ENCODE results near the gene MAP3K3. TPM values are rescaled to one million over a fixed set of nuclear protein-coding genes. Genes with fewer than 3 reads are reported as not detected.

Gene MAP3K3
- total RNA-seq, 1 donor from 2014 or later = 48.8 TPM

DNA sequence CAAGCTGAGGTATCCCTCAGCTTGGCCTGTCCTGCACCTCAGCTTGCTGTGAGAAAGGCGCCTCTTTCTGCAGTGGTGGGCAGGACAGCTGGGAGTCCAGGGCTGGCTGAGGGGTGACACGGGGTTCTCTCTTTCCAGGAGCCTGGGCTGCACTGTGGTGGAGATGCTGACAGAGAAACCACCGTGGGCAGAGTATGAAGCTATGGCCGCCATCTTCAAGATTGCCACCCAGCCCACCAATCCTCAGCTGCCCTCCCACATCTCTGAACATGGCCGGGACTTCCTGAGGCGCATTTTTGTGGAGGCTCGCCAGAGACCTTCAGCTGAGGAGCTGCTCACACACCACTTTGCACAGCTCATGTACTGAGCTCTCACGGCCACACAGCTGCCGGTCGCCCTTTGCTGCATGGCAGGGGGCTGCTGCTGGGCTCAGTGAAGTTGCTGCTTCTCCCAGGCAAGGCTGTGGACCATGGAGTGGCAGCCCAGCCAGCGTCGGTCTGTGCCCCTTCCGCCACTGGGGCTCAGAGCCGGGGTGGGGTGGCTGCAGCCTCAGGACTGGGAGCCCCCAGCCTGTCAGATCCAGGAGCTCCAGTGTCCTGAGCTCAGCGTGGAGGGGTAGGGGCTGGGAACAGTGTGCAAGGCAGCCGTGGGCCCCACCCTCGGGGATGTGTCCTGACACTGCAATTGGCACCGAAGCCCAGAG is 71.3 kb downstream of the MAP3K3 start:
- DNase-seq (ENCODE audit: low spot score) = no peak

DNA sequence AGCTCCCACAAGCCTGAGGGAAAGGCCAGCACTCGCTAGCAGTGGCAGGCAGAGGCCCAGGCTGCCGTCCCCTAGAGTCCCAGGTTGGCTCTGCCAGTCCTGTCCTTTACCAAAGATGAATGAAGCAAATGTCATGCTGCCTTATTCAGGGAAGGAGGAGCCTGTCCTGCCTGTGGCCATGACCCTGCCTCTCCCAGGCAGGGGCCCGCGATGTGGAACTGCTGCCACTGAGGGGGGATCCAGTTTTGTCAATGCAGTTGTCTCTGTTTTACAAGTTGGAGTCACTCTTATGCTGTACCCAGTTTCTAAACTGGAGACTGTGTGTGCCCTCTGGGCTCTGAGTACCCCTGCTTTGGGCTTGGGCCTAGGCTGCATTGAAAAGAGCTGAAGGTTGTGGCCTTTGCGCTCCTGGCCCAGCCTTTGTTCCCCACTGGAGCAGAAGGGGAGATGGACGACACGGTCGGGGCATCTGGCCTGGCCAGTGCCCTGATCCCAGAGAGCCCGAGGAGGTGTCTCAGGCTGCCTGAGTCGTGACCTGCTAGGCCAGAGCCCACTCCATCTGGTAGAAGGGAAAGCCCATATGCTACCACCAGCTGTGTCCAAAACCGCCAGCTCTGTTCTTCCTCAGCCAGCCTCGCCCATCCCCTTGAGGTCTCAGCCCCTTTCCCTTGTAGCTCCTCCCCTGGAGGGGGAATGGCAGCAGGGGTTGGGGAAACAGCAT is 72.2 kb downstream of the MAP3K3 start:
- no peak for DNase-seq (ENCODE audit: low spot score)

GRCh38 chr17:63694950-63695773 is 72.9 kb downstream of the MAP3K3 start:
- no peak for DNase-seq (ENCODE audit: low spot score)

DNA sequence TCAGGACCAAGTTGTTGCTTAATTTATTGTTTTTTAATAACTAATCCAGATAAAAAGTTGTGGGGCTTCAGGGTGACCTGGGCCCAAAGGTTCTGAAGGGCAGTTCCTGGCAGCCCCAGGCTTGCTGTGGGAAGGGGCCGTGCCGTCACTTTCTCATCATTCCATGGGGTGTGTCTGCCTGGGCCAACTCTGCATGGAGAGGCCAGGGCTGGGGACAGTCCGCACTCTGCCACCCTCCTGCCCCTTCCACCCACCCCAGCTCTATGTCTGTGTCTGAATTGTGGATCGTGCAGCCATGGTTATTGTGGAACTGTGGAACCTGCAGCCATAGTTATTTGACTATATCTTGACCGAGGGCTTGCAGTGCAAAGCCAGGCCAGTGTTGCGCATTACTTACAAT is 73.7 kb downstream of the MAP3K3 start:
- DNase-seq (ENCODE audit: low spot score) = no peak

- no peak for DNase-seq (ENCODE audit: low spot score)
Measured at GRCh38 chr17:63696381-63696961, 74.3 kb downstream of the MAP3K3 start.

DNA sequence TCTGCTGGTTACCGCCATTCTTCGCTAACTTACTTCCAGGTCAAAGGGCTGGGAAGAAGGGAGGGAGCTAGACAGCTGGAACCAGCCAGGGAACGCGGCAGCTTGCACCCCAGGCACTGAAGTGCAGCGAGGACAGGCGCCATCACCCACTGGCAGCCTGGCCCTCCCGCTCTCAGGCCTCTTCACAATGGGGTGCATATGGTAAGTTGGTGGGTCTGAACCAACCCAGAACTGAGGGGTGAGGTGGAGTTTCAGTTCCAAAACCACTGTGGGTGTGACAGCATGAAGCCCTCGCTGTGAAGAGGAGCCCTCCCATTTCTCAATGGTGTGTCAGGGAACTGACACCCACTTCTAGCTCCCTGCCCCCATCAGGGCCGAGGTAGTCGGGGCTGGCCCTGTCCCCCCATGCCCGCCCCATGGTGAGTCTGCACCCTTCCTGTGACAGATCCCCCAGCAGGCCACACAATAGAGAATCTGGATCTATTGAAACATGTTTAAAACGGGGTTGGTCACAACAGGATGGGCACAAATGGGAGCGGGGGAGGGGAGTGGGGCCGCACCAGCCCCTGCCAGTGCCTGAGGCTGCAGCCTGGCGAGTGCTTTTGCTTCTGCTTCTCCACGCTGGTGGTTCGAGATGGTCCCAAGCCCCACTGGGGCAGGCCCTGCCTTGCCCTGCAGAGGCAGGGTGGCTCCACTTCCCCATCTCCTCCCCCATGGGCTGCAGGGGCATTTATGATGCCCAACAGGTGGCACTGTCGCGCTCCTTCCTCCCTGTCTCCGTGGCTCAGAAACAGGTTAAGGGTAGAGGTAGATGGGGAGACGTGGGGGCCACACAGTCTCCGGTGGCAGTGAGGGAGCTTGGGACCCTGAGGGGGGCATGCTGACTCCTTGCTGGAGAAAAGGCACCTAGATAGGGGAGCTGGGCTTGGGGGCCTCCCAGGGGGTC is 75.4 kb downstream of the MAP3K3 start:
- DNase-seq (ENCODE audit: low spot score) = no peak

- no peak for DNase-seq (ENCODE audit: low spot score)
Measured at GRCh38 chr17:63698381-63698885, 76.2 kb downstream of the MAP3K3 start.

- DNase-seq (ENCODE audit: low spot score) = no peak
Measured at GRCh38 chr17:63698886-63699637, 76.8 kb downstream of the MAP3K3 start.

DNA sequence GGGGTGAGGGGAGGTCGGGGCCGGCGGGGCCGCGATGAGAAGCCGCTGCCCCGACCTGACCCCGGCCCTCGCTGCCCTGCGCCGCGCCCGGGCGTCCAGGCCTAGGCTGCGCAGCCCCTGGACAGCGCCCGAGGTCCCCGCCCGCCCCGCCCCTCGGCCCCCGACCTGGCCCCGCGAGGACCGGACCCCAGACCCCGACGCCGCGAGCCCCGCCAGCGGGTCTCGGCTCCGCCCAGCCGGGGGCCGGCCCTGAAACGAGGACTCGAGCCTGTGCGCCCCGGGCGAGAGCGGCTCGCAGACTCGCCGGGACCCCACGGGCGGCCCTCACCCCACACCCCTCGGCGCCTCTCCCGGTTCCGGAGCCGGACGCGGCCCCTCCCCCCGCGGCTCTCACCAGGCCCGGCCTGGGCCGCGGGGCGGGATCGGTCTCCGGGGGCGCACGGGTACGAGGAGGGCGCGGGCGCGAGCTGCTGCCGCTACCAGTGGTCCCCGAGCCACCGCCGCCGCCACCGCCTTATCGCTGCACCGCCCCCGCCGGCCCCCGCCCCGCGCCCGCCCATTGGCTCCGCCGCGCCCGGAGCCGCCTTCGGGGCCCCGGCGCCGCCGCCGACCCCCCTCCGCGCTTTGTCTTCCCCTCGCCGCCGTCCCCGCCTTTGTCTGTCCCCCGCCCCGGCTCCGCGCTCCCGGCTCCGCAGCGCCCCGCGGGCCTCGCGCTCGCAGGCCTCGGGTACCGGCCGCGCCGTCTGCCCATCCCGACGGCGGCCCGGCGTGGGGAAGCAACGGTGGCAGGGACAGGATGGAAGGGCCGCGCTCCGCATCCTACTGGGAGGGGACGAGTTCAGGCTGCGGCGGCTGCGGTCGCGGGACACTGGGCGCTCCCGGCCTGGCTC is 77.7 kb downstream of the MAP3K3 start, which contains the start of gene LIMD2:
Gene LIMD2 (minus strand): TSS at position 488 of the 890 bp plus-strand sequence. CDS start 827 bp downstream, outside the sequence.
- no peak for DNase-seq (ENCODE audit: low spot score)

GRCh38 chr17:63700528-63701455 is 78.6 kb downstream of the MAP3K3 start:
- no peak for DNase-seq (ENCODE audit: low spot score)

- no peak for DNase-seq (ENCODE audit: low spot score)
Measured at GRCh38 chr17:63701456-63701820, 79.2 kb downstream of the MAP3K3 start.

DNA sequence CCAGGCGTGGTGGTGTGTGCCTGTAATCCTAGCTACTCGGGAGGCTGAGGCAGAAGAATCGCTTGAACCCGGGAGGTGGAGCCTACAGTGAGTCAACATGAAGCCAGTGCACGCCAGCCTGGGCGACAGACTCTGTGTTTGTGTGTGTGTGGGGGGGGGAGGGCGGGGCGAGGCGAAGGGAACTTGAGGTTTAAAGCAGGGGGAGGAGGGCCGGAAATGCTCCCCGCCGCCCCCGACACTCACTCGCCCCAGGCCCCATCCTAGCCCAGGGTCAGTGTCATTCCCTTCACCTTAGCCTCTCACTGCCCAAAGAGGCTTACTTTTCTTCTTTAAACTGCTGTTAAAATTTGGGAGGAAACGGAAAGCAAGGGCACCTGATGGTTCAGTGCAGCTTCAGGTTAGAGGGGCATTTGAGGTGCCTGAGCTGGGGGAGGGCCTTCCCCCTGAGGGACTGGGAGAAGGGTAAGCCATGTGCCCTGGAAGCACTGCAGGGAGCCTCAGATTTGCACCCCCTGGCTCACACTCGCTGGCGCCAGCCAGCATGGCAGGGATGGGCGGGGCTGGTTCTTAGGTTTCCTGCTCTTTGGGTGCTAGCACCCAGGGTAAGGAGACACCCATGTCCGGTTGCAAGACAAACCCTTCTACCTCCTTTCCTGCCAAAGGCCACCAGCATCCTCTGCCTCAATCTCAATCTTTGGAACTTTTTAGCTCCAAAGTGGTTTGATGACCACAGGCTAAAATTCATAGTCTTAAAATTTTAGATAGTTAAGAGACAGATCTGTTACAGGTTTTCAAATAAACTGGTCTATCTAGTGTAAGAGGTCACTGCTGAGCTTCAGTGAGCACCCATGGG is 79.9 kb downstream of the MAP3K3 start:
- DNase-seq (ENCODE audit: low spot score) = no peak

- DNase-seq (ENCODE audit: low spot score) = no peak
Measured at GRCh38 chr17:63702721-63703015, 80.5 kb downstream of the MAP3K3 start.

GRCh38 chr17:63703029-63703428 is 80.8 kb downstream of the MAP3K3 start:
- DNase-seq (ENCODE audit: low spot score) = no peak

GRCh38 chr17:63703556-63704258 is 81.5 kb downstream of the MAP3K3 start:
- no peak for DNase-seq (ENCODE audit: low spot score)

- DNase-seq (ENCODE audit: low spot score) = no peak
Measured at GRCh38 chr17:63704259-63704576, 82.0 kb downstream of the MAP3K3 start.
